CD14-positive monocyte (primary cell): ENCODE data around the gene MDH1B. TPM values are rescaled to one million over a fixed set of nuclear protein-coding genes. Genes with fewer than 3 reads are reported as not detected.

ENCODE experiments used
- DNase-seq, 3 donors: peaks; one replicate each; pipeline ENCODE4 v3.0.0-alpha.2; 2011 to 2022
- H2AFZ ChIP-seq: 2 replicates; pipeline ENCODE4 v1.6.0; 2012; ENCODE audit warnings: mild to moderate bottlenecking, low read depth, low read length, inconsistent platforms; ENCODE audit not compliant: insufficient read depth, poor library complexity, severe bottlenecking
- H3K27ac ChIP-seq, 2 donors: 1 replicate in 1 of 2; 2 replicates in 1 of 2; pipeline ENCODE4 v1.5.1; 2012 to 2013; ENCODE audit warnings: low read length in 2 of 2, control low read depth in 1 of 2, inconsistent platforms in 1 of 2, low read depth in 1 of 2, mild to moderate bottlenecking in 1 of 2
- H3K27me3 ChIP-seq, 2 donors: one replicate each; pipeline versions ENCODE4 v1.6.0 to v1.6.1; 2011 to 2013; ENCODE audit warnings: low read length in 2 of 2; ENCODE audit not compliant: control insufficient read depth in 2 of 2, insufficient read depth in 2 of 2
- H3K36me3 ChIP-seq, 2 donors: replicated peaks in 1 of 2; 1 replicate in 1 of 2; 2 replicates in 1 of 2; pipeline versions ENCODE4 v1.5.1 to v1.6.1; 2012 to 2013; ENCODE audit warnings: low read length in 2 of 2, control low read depth in 1 of 2, inconsistent platforms in 1 of 2, mild to moderate bottlenecking in 1 of 2; ENCODE audit not compliant: insufficient read depth in 2 of 2, control insufficient read depth in 1 of 2
- H3K4me1 ChIP-seq, 2 donors: 1 replicate in 1 of 2; 2 replicates in 1 of 2; pipeline versions ENCODE4 v1.5.1 to v1.6.1; 2012 to 2013; ENCODE audit warnings: low read length in 2 of 2, control low read depth in 1 of 2, inconsistent platforms in 1 of 2, mild to moderate bottlenecking in 1 of 2, moderate library complexity in 1 of 2; ENCODE audit not compliant: insufficient read depth in 2 of 2, control insufficient read depth in 1 of 2
- H3K4me2 ChIP-seq: replicated peaks from 2 replicates; pipeline ENCODE3; 2012; ENCODE audit warnings: low read length, moderate library complexity, mild to moderate bottlenecking; ENCODE audit not compliant: poor library complexity, severe bottlenecking; ENCODE audit errors: extremely low read depth
- H3K4me3 ChIP-seq, 3 experiments: fragments of 200-600 bp in 1 of 3; sonication (generic) in 1 of 3; replicated peaks in 1 of 3; 1 replicate in 2 of 3; 2 replicates in 1 of 3; pipeline ENCODE4 v1.5.1; 2011 to 2013; ENCODE audit warnings: low read length in 3 of 3, mild to moderate bottlenecking in 3 of 3, control low read depth in 2 of 3, low read depth in 2 of 3, inconsistent platforms in 1 of 3, moderate library complexity in 1 of 3
- H3K79me2 ChIP-seq: 2 replicates; pipeline ENCODE4 v1.6.0; 2012; ENCODE audit warnings: mild to moderate bottlenecking, control low read depth, inconsistent platforms, low read length, moderate library complexity; ENCODE audit not compliant: insufficient read depth
- H3K9ac ChIP-seq: 2 replicates; pipeline ENCODE4 v1.6.0; 2017; ENCODE audit warnings: low read length, mild to moderate bottlenecking; ENCODE audit not compliant: insufficient read depth, poor library complexity, severe bottlenecking
- H3K9me3 ChIP-seq, 2 donors: replicated peaks in 1 of 2; 1 replicate in 1 of 2; 2 replicates in 1 of 2; pipeline versions ENCODE4 v1.5.1 to v1.6.1; 2012 to 2013; ENCODE audit warnings: low read length in 2 of 2, control low read depth in 1 of 2; ENCODE audit not compliant: control insufficient read depth in 1 of 2, insufficient read depth in 1 of 2
- H4K20me1 ChIP-seq: 2 replicates; pipeline ENCODE4 v1.6.0; 2012; ENCODE audit warnings: mild to moderate bottlenecking, low read length, control low read depth, moderate library complexity; ENCODE audit not compliant: insufficient read depth
- H3K27ac Mint-ChIP-seq, 7 donors: one replicate each; pipeline ENCODE4 v1.8.0; 2020; ENCODE audit warnings: mild to moderate bottlenecking in 7 of 7, mixed read lengths in 7 of 7, moderate library complexity in 6 of 7, inconsistent platforms in 2 of 7
- H3K27me3 Mint-ChIP-seq, 3 donors: one replicate each; pipeline ENCODE4 v1.8.0; 2021 to 2022; ENCODE audit warnings: low read depth in 3 of 3, mild to moderate bottlenecking in 3 of 3, mixed read lengths in 3 of 3, moderate library complexity in 3 of 3, inconsistent platforms in 1 of 3
- H3K36me3 Mint-ChIP-seq, 2 donors: one replicate each; pipeline ENCODE4 v1.8.0; 2020; ENCODE audit warnings: mixed read lengths in 2 of 2, inconsistent platforms in 1 of 2, mild to moderate bottlenecking in 1 of 2
- H3K4me1 Mint-ChIP-seq: one replicate; pipeline ENCODE4 v1.8.0; 2020; ENCODE audit warnings: mild to moderate bottlenecking, mixed read lengths
- H3K4me3 Mint-ChIP-seq, 2 donors: one replicate each; pipeline ENCODE4 v1.8.0; 2020; ENCODE audit warnings: mild to moderate bottlenecking in 2 of 2, mixed read lengths in 2 of 2, moderate library complexity in 1 of 2
- H3K9me3 Mint-ChIP-seq, 7 donors: one replicate each; pipeline ENCODE4 v1.8.0; 2020 to 2022; ENCODE audit warnings: mixed read lengths in 7 of 7, mild to moderate bottlenecking in 6 of 7, moderate library complexity in 6 of 7, inconsistent platforms in 2 of 7
- CTCF ChIP-seq: fragments of 200-600 bp; IDR thresholded peaks from one replicate; pipeline ENCODE4 v1.8.0; 2022; ENCODE audit warnings: antibody characterized with exemption, mild to moderate bottlenecking
- WGBS: methylation state at CpG from one replicate; pipeline ENCODE4 v1.1.5; 2013; ENCODE audit warnings: missing lambda C conversion rate; ENCODE audit not compliant: insufficient coverage; 5-methylcytosine and 5-hydroxymethylcytosine counted together
- intact Hi-C, 2 donors: fragments of 100-400 bp; cut with micrococcal nuclease; formaldehyde crosslinking; loops; one replicate each; pipeline versions ENCODE4 v1.15.0 to v1.15.1; 2023
- polyA plus RNA-seq, 3 donors: library from polyadenylated mRNA; depleted of rRNA in 1 of 3; unstranded in 2 of 3; stranded (reverse) in 1 of 3; fragments of 300-500 nt in 2 of 3; fragments of >200 nt in 1 of 3; fragmentation: Illumina TruSeq in 2 of 3; gene quantifications; 1 replicate in 2 of 3; 2 replicates in 1 of 3; pipeline ENCODE4 v1.2.3, GENCODE V29; 2012 to 2021

MDH1B gene
- polyA plus RNA-seq, 3 donors, result not detected

GRCh38 chr2:206727287-206727686 lies 37.8 kb downstream of the MDH1B start:
- Mint-ChIP-seq H3K36me3 (no peaks in the 10 kb centered on the region), H3K27ac (no peak overlapping the region), H3K27me3 (peaks cover 0 to 7% (median 3%) of the 10 kb centered on the region in 3 donors), H3K9me3 (peaks cover 0 to 2% (median 0%) of the 10 kb centered on the region in 7 donors), H3K4me1 (no peaks in the 10 kb centered on the region), H3K4me3 (no peak overlapping the region)
- intact Hi-C loops, result no loop called here
- Histone ChIP-seq H3K27ac (no peak overlapping the region), H3K4me3 (no peak overlapping the region), H3K9ac (no peak overlapping the region), H3K36me3 (no peaks in the 10 kb centered on the region), H2AFZ (no peak overlapping the region), H4K20me1 (no peaks in the 10 kb centered on the region), H3K9me3 (no peaks in the 10 kb centered on the region), H3K4me1 (no peaks in the 10 kb centered on the region), H3K27me3 (no peaks in the 10 kb centered on the region), H3K4me2 (no peak overlapping the region), H3K79me2 (no peaks in the 10 kb centered on the region)
- no peak for TF ChIP-seq CTCF
- 89% methylated on average over 1 of the region's 2 CpGs for WGBS
- no peak for DNase-seq

- no peak for TF ChIP-seq CTCF
- H3K4me1 Mint-ChIP-seq, result no peaks in the 10 kb centered on the region
- no peak overlapping the region for H3K9ac ChIP-seq
- H3K27ac ChIP-seq, result no peak overlapping the region
- no peaks in the 10 kb centered on the region for H3K9me3 ChIP-seq
- no peak overlapping the region for H2AFZ ChIP-seq
- no peak overlapping the region for H3K4me3 Mint-ChIP-seq
- intact Hi-C loops, result no loop called here
- no peaks in the 10 kb centered on the region for H4K20me1 ChIP-seq
- H3K27me3 Mint-ChIP-seq, result peaks cover 0 to 3% (median 2%) of the 10 kb centered on the region in 3 donors
- no peaks in the 10 kb centered on the region for H3K4me1 ChIP-seq
- H3K9me3 Mint-ChIP-seq, result peaks cover 0 to 3% (median 0%) of the 10 kb centered on the region in 7 donors
- no peak for DNase-seq
- H3K36me3 Mint-ChIP-seq, result no peaks in the 10 kb centered on the region
- H3K4me2 ChIP-seq, result no peak overlapping the region
- H3K79me2 ChIP-seq, result no peaks in the 10 kb centered on the region
- no peaks in the 10 kb centered on the region for H3K27me3 ChIP-seq
- WGBS, result no CpG with 5 or more reads among the region's 1 CpG
- no peak overlapping the region for H3K4me3 ChIP-seq
- no peak overlapping the region for H3K27ac Mint-ChIP-seq
- H3K36me3 ChIP-seq, result no peaks in the 10 kb centered on the region
Measured at GRCh38 chr2:206723288-206723687, 41.8 kb downstream of the MDH1B start.
